HG02852 (cell line): ENCODE results near the gene ZMYND8.
"Not testable (repeated sequence)": the region's sequence is repeated elsewhere in the genome, so short reads cannot be mapped to it uniquely, and the experiment has no call there.

Source experiments
- ATAC-seq: cut with Tn5 transposase; IDR thresholded peaks from one replicate; pipeline ENCODE4 v1.9.1; 2021; ENCODE audit warnings: mild to moderate bottlenecking, moderate library complexity; ENCODE audit not compliant: unreplicated experiment

The ZMYND8 gene

GRCh38 chr20:47356526-47357295 lies at the start of gene ZMYND8:
Gene ZMYND8 (minus strand): TSS chr20:47356699. CDS start chr20:47356670, 29 bp downstream.
- peak; percentile 37 for ATAC-seq

- ATAC-seq = no peak
Measured at GRCh38 chr20:47405775-47406325, 49.4 kb upstream of the ZMYND8 start.

- no peak for ATAC-seq
Measured at GRCh38 chr20:47400685-47401084, 44.2 kb upstream of the ZMYND8 start.

GRCh38 chr20:47397652-47398301 lies 41.3 kb upstream of the ZMYND8 start:
- ATAC-seq = no peak

- ATAC-seq = no peak
Measured at GRCh38 chr20:47396762-47397476, 40.4 kb upstream of the ZMYND8 start.

GRCh38 chr20:47393796-47394514 lies 37.5 kb upstream of the ZMYND8 start:
- ATAC-seq = not testable (repeated sequence)

- no peak for ATAC-seq
Measured at GRCh38 chr20:47392721-47393073, 36.2 kb upstream of the ZMYND8 start.

GRCh38 chr20:47392015-47392720 lies 35.7 kb upstream of the ZMYND8 start:
- no peak for ATAC-seq

GRCh38 chr20:47391276-47392010 lies 34.9 kb upstream of the ZMYND8 start:
- no peak for ATAC-seq

- ATAC-seq = no peak
Measured at GRCh38 chr20:47389867-47390347, 33.4 kb upstream of the ZMYND8 start.

GRCh38 chr20:47385968-47386367 lies 29.5 kb upstream of the ZMYND8 start:
- not testable (repeated sequence) for ATAC-seq

- no peak for ATAC-seq
Measured at GRCh38 chr20:47382746-47383415, 26.4 kb upstream of the ZMYND8 start.

GRCh38 chr20:47380481-47380880 lies 24.0 kb upstream of the ZMYND8 start:
- ATAC-seq = no peak

- ATAC-seq = no peak
Measured at GRCh38 chr20:47379433-47380150, 23.1 kb upstream of the ZMYND8 start.

- ATAC-seq = no peak
Measured at GRCh38 chr20:47377122-47377722, 20.7 kb upstream of the ZMYND8 start.

GRCh38 chr20:47376096-47376643 lies 19.7 kb upstream of the ZMYND8 start:
- ATAC-seq = not testable (repeated sequence)

GRCh38 chr20:47374121-47374520 lies 17.6 kb upstream of the ZMYND8 start:
- ATAC-seq = not testable (repeated sequence)
